ENCODE measurements around the gene RAB19. TPM values are rescaled to one million over a fixed set of nuclear protein-coding genes. Genes with fewer than 3 reads are reported as not detected.

The RAB19 gene
- total RNA-seq, 1 experiment from 2014 or later: 0.92 TPM

- Histone ChIP-seq H3K9me3 (ENCODE audit: control insufficient read depth, insufficient read depth, low read depth, low read length) (no peaks in the 10 kb centered on the region), H3K27ac (ENCODE audit: low read length) (no peak overlapping the region), H3K27me3 (ENCODE audit: control insufficient read depth, insufficient read depth, low read length) (no peaks in the 10 kb centered on the region), H3K4me3 (ENCODE audit: low read depth in 2 of 2, low read length in 2 of 2) (no peak overlapping the region), H3K36me3 (ENCODE audit: control insufficient read depth, insufficient read depth, low read length) (peaks cover 31% of the 10 kb centered on the region), H3K4me1 (ENCODE audit: control insufficient read depth, insufficient read depth, low read length) (no peaks in the 10 kb centered on the region)
- intact Hi-C loops (cut with micrococcal nuclease; ENCODE audit: unreplicated experiment): no loop called here
- DNase-seq (ENCODE audit: low read depth, low spot score): no peak
- POLR2A ChIA-PET: interaction anchor here (0.6 kb wide), 1 partner anchor 58 kb away, joined by 3 read pairs; no protein-coding TSS in a partner anchor
- no TSS peak for BruUV-seq (replicated peaks)
- in situ Hi-C loops (cut with HindIII; ENCODE audit: low pct_unique_long_range_greater_than_20kb, low sequenced_read_pairs): no loop called here
- TF ChIP-seq SIN3A (IDR thresholded peaks at IDR 0.05; ENCODE audit: borderline replicate concordance, insufficient read depth, low read depth, low read length) (no peak), POLR2AphosphoS5 (IDR thresholded peaks at IDR 0.05; ENCODE audit: low read depth, low read length) (no peak), TCF7L2 (IDR thresholded peaks at IDR 0.05; ENCODE audit: low read depth, low read length) (no peak), REST (IDR thresholded peaks at IDR 0.05; ENCODE audit: insufficient read depth in 1 of 2, low read depth in 2 of 2, low read length in 1 of 2) (no peak), CTCF (IDR thresholded peaks at IDR 0.05) (no peak)
- CTCF ChIA-PET: no interaction called here
- no peak for ATAC-seq
Measured at GRCh38 chr7:140454657-140455015, 50.8 kb downstream of the RAB19 start.

- intact Hi-C loops (cut with micrococcal nuclease; ENCODE audit: unreplicated experiment) (no loop called here), in situ Hi-C loops (cut with HindIII; ENCODE audit: low pct_unique_long_range_greater_than_20kb, low sequenced_read_pairs) (no loop called here)
- H3K4me1 ChIP-seq (ENCODE audit: control insufficient read depth, insufficient read depth, low read length): no peaks in the 10 kb centered on the region
- no peak overlapping the region for H3K4me3 ChIP-seq (ENCODE audit: low read depth in 2 of 2, low read length in 2 of 2)
- DNase-seq (ENCODE audit: low read depth, low spot score) (no peak), ATAC-seq (no peak)
- no TSS peak for BruUV-seq (replicated peaks)
- ChIA-PET POLR2A (no interaction called here), CTCF (interaction anchor here (0.6 kb wide), 1 partner anchor 126 kb away, joined by 9 read pairs; no protein-coding TSS in a partner anchor)
- no peaks in the 10 kb centered on the region for H3K27me3 ChIP-seq (ENCODE audit: control insufficient read depth, insufficient read depth, low read length)
- no peak overlapping the region for H3K27ac ChIP-seq (ENCODE audit: low read length)
- H3K9me3 ChIP-seq (ENCODE audit: control insufficient read depth, insufficient read depth, low read depth, low read length): no peaks in the 10 kb centered on the region
- peaks cover 31% of the 10 kb centered on the region for H3K36me3 ChIP-seq (ENCODE audit: control insufficient read depth, insufficient read depth, low read length)
- TF ChIP-seq POLR2AphosphoS5 (IDR thresholded peaks at IDR 0.05; ENCODE audit: low read depth, low read length) (no peak), REST (IDR thresholded peaks at IDR 0.05; ENCODE audit: insufficient read depth in 1 of 2, low read depth in 2 of 2, low read length in 1 of 2) (no peak), TCF7L2 (IDR thresholded peaks at IDR 0.05; ENCODE audit: low read depth, low read length) (no peak), SIN3A (IDR thresholded peaks at IDR 0.05; ENCODE audit: borderline replicate concordance, insufficient read depth, low read depth, low read length) (no peak), CTCF (IDR thresholded peaks at IDR 0.05) (no peak)
Measured at GRCh38 chr7:140455743-140456142, 51.9 kb downstream of the RAB19 start.
